ENCODE results near the gene ROBO1.

The ROBO1 gene

GRCh38 chr3:78992400-78992799 is 775.4 kb downstream of the ROBO1 start:
- no peak overlapping the region for H3K27ac ChIP-seq

GRCh38 chr3:78991656-78992055 is 776.1 kb downstream of the ROBO1 start:
- no peak overlapping the region for H3K27ac ChIP-seq
- TF ChIP-seq CTCF (conservative IDR thresholded peaks at IDR 0.05) (no peak), ZFX (IDR thresholded peaks at IDR 0.05) (no peak)

More at GRCh38 chr3:78992400-78992799, 775.4 kb downstream of the ROBO1 start:
- no peak for TF ChIP-seq CTCF (conservative IDR thresholded peaks at IDR 0.05)
- TF ChIP-seq ZFX (IDR thresholded peaks at IDR 0.05): no peak

- TF ChIP-seq CTCF (conservative IDR thresholded peaks at IDR 0.05): no peak
- no peak for TF ChIP-seq ZFX (IDR thresholded peaks at IDR 0.05)
Measured at GRCh38 chr3:78990156-78990555, 777.6 kb downstream of the ROBO1 start.

GRCh38 chr3:78988324-78988723 is 779.5 kb downstream of the ROBO1 start:
- H3K27ac ChIP-seq: no peak overlapping the region
- TF ChIP-seq ZFX (IDR thresholded peaks at IDR 0.05): no peak
- peak; percentile 60 for TF ChIP-seq CTCF (conservative IDR thresholded peaks at IDR 0.05)

More at GRCh38 chr3:78990156-78990555, 777.6 kb downstream of the ROBO1 start:
- no peak overlapping the region for H3K27ac ChIP-seq

- H3K27ac ChIP-seq: no peak overlapping the region
Measured at GRCh38 chr3:78986416-78987101, 781.2 kb downstream of the ROBO1 start.

GRCh38 chr3:78985981-78986380 is 781.8 kb downstream of the ROBO1 start:
- no peak overlapping the region for H3K27ac ChIP-seq
- no peak for TF ChIP-seq CTCF (conservative IDR thresholded peaks at IDR 0.05)
- TF ChIP-seq ZFX (IDR thresholded peaks at IDR 0.05): no peak

More at GRCh38 chr3:78986416-78987101, 781.2 kb downstream of the ROBO1 start:
- TF ChIP-seq ZFX (IDR thresholded peaks at IDR 0.05) (no peak), CTCF (conservative IDR thresholded peaks at IDR 0.05) (no peak)

GRCh38 chr3:78979028-78979427 is 788.8 kb downstream of the ROBO1 start:
- no peak overlapping the region for H3K27ac ChIP-seq
- TF ChIP-seq CTCF (conservative IDR thresholded peaks at IDR 0.05) (no peak), ZFX (IDR thresholded peaks at IDR 0.05) (no peak)
